NCI-H1436 treated with DMSO at 0.1 percent for 48 hours (cell line): ENCODE data around the gene SMIM28.
A peak's percentile ranks its signal among the peaks of the same experiment; 100 is the strongest.
"Not testable (repeated sequence)": the region's sequence is repeated elsewhere in the genome, so short reads cannot be mapped to it uniquely, and the experiment has no call there.

Source experiments
- DNase-seq: peaks from one replicate; lab custom pipeline; 2025; lab: John Stamatoyannopoulos, UW

The SMIM28 gene

GRCh38 chr6:138405816-138406413, 28.2 kb downstream of the SMIM28 start:
- DNase-seq, result peak; percentile 77

GRCh38 chr6:138406443-138406842, 28.7 kb downstream of the SMIM28 start:
- DNase-seq, result no peak

- DNase-seq, result no peak
Observed at GRCh38 chr6:138410048-138410735, 32.5 kb downstream of the SMIM28 start.

- DNase-seq, result no peak
Observed at GRCh38 chr6:138410972-138411880, 33.5 kb downstream of the SMIM28 start.

GRCh38 chr6:138415125-138415524, 37.4 kb downstream of the SMIM28 start:
- no peak for DNase-seq

- no peak for DNase-seq
Observed at GRCh38 chr6:138416206-138416605, 38.5 kb downstream of the SMIM28 start.

- DNase-seq, result no peak
Observed at GRCh38 chr6:138417493-138418117, 39.9 kb downstream of the SMIM28 start.

GRCh38 chr6:138418118-138418742, 40.5 kb downstream of the SMIM28 start:
- DNase-seq, result no peak

- no peak for DNase-seq
Observed at GRCh38 chr6:138419766-138420165, 42.1 kb downstream of the SMIM28 start.

- DNase-seq, result no peak
Observed at GRCh38 chr6:138420356-138420755, 42.7 kb downstream of the SMIM28 start.

- DNase-seq, result no peak
Observed at GRCh38 chr6:138421089-138421488, 43.4 kb downstream of the SMIM28 start.

GRCh38 chr6:138421608-138422007, 43.9 kb downstream of the SMIM28 start:
- no peak for DNase-seq

- no peak for DNase-seq
Observed at GRCh38 chr6:138422861-138423260, 45.2 kb downstream of the SMIM28 start.

- DNase-seq, result no peak
Observed at GRCh38 chr6:138424004-138424904, 46.5 kb downstream of the SMIM28 start.

GRCh38 chr6:138425256-138425655, 47.6 kb downstream of the SMIM28 start:
- not testable (repeated sequence) for DNase-seq

GRCh38 chr6:138426500-138427123, 48.9 kb downstream of the SMIM28 start:
- DNase-seq, result no peak

- DNase-seq, result no peak
Observed at GRCh38 chr6:138427701-138428100, 50.0 kb downstream of the SMIM28 start.

- DNase-seq, result peak; percentile 11
Observed at GRCh38 chr6:138428944-138429598, 51.4 kb downstream of the SMIM28 start.

GRCh38 chr6:138429761-138430160, 52.1 kb downstream of the SMIM28 start:
- DNase-seq, result no peak
